ENCODE results near the gene NUP133.

DNA sequence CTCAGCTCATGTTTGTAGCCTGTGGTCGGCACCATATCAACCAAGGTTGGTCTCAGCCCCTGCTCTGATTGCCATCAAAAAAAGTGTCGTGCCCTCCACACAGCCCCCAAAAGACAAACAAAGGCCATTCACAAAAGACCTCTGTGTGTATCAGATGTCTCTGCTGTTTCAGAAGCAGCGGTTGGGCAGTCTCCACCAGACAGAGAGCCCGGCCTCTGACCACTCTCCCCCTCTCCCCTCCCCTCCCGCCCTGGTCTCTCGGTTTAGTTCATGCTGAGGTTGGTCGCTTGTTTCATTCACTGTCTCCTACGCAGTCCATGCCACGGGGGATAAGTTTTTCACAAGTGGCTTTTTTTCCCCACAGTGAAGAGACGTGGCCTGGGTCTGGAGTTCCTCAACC is 101.3 kb downstream of the NUP133 start:
- TF ChIP-seq CTCF (IDR thresholded peaks at IDR 0.05) (no peak), POLR2A (IDR thresholded peaks at IDR 0.05) (no peak)

Measured in lower leg skin (tissue), 3 donors.